Liver (tissue), 3 donors: ENCODE measurements around the gene DPYSL4.

Source experiments
- ATF3 ChIP-seq: IDR thresholded peaks from 2 replicates; pipeline ENCODE4 v1.6.1; 2016; ENCODE audit warnings: antibody characterized with exemption
- CTCF ChIP-seq: fragments of 150-350 bp; IDR thresholded peaks from 2 replicates; pipeline ENCODE4 v1.5.1; 2017; ENCODE audit warnings: improper control_type of control experiment, low read depth, low read length; ENCODE audit not compliant: missing input control
- EGR1 ChIP-seq, 2 donors: IDR thresholded peaks; 2 replicates each; pipeline ENCODE4 v1.6.1; 2016 to 2018; ENCODE audit warnings: antibody characterized with exemption in 2 of 2, low read depth in 2 of 2
- GABPA ChIP-seq, 2 donors: IDR thresholded peaks in 1 of 2; conservative IDR thresholded peaks in 1 of 2; 2 replicates each; pipeline ENCODE4 v1.6.1; 2016; ENCODE audit warnings: antibody characterized with exemption in 2 of 2, mild to moderate bottlenecking in 1 of 2, moderate library complexity in 1 of 2
- JUND ChIP-seq, 2 donors: IDR thresholded peaks; 2 replicates each; pipeline ENCODE4 v1.6.1; 2016; ENCODE audit warnings: antibody characterized with exemption in 2 of 2
- MAX ChIP-seq: IDR thresholded peaks from 2 replicates; pipeline ENCODE4 v1.6.1; 2016; ENCODE audit warnings: antibody characterized with exemption
- RAD21 ChIP-seq, 2 donors: IDR thresholded peaks; 2 replicates each; pipeline ENCODE4 v1.6.1; 2016; ENCODE audit warnings: antibody characterized with exemption in 2 of 2, mild to moderate bottlenecking in 2 of 2
- RXRA ChIP-seq, 2 donors: IDR thresholded peaks; 2 replicates each; pipeline ENCODE4 v1.6.1; 2017 to 2018; ENCODE audit warnings: antibody characterized with exemption in 2 of 2, mild to moderate bottlenecking in 1 of 2
- SP1 ChIP-seq: IDR thresholded peaks from 2 replicates; pipeline ENCODE4 v1.6.1; 2018; ENCODE audit warnings: antibody characterized with exemption, mild to moderate bottlenecking
- TAF1 ChIP-seq: conservative IDR thresholded peaks from 2 replicates; pipeline ENCODE4 v1.6.1; 2016; ENCODE audit warnings: antibody characterized with exemption, mild to moderate bottlenecking
- ZBTB33 ChIP-seq: IDR thresholded peaks from 2 replicates; pipeline ENCODE4 v1.6.1; 2016; ENCODE audit warnings: antibody characterized with exemption
- donor health status: healthy.
- donor health status: healthy.

- TF ChIP-seq CTCF (no peak), MAX (no peak), RAD21 (IDR thresholded peaks at IDR 0.05) (no peak), ATF3 (no peak), ZBTB33 (no peak), SP1 (no peak), EGR1 (IDR thresholded peaks at IDR 0.05; ENCODE audit: low read depth in 2 of 2) (no peak), TAF1 (no peak), JUND (IDR thresholded peaks at IDR 0.05) (no peak), RXRA (IDR thresholded peaks at IDR 0.05) (no peak), GABPA (IDR thresholded peaks at IDR 0.05 in 1 of 2, conservative IDR thresholded peaks at IDR 0.05 in 1 of 2) (no peak)
These were observed 3.2 kb downstream of the DPYSL4 start for GRCh38 chr10:132189810-132190422.
